BLaER1 treated with 17β-estradiol and CSF1 and Interleukin-3, amounts not matched to agents 10 nM and 100 nM (cell line): ENCODE results near the gene ACTR1A.
A peak's percentile ranks its signal among the peaks of the same experiment; 100 is the strongest.
"Not testable (repeated sequence)": the region's sequence is repeated elsewhere in the genome, so short reads cannot be mapped to it uniquely, and the experiment has no call there.

ENCODE experiments used
- H3K27ac ChIP-seq, 11 experiments: shearing (Covaris generic); formaldehyde crosslinking; 2 replicates each; pipeline ENCODE4 v1.8.1; 2022
- H3K27me3 ChIP-seq, 11 experiments: shearing (Covaris generic); formaldehyde crosslinking; 2 replicates each; pipeline ENCODE4 v1.8.1; 2022
- H3K36me3 ChIP-seq, 11 experiments: shearing (Covaris generic); formaldehyde crosslinking; 2 replicates each; pipeline ENCODE4 v1.8.1; 2022
- H3K4me1 ChIP-seq, 10 experiments: shearing (Covaris generic); formaldehyde crosslinking; 2 replicates each; pipeline ENCODE4 v1.8.1; 2022
- H3K4me2 ChIP-seq, 11 experiments: shearing (Covaris generic); formaldehyde crosslinking; 2 replicates each; pipeline ENCODE4 v1.8.1; 2022
- H3K4me3 ChIP-seq, 10 experiments: shearing (Covaris generic); formaldehyde crosslinking; 2 replicates each; pipeline ENCODE4 v1.8.1; 2022
- H3K9ac ChIP-seq, 11 experiments: shearing (Covaris generic); formaldehyde crosslinking; 2 replicates each; pipeline ENCODE4 v1.8.1; 2022
- H3K9me3 ChIP-seq, 11 experiments: shearing (Covaris generic); formaldehyde crosslinking; replicated peaks in 1 of 11; 2 replicates each; pipeline ENCODE4 v1.8.1; 2022
- H4K20me1 ChIP-seq, 11 experiments: shearing (Covaris generic); formaldehyde crosslinking; 2 replicates each; pipeline ENCODE4 v1.8.1; 2022
- Cebpa-rat ChIP-seq, 11 experiments: shearing (Covaris generic); IDR thresholded peaks; 2 replicates each; pipeline ENCODE4 v1.8.1; 2022

ACTR1A gene

DNA sequence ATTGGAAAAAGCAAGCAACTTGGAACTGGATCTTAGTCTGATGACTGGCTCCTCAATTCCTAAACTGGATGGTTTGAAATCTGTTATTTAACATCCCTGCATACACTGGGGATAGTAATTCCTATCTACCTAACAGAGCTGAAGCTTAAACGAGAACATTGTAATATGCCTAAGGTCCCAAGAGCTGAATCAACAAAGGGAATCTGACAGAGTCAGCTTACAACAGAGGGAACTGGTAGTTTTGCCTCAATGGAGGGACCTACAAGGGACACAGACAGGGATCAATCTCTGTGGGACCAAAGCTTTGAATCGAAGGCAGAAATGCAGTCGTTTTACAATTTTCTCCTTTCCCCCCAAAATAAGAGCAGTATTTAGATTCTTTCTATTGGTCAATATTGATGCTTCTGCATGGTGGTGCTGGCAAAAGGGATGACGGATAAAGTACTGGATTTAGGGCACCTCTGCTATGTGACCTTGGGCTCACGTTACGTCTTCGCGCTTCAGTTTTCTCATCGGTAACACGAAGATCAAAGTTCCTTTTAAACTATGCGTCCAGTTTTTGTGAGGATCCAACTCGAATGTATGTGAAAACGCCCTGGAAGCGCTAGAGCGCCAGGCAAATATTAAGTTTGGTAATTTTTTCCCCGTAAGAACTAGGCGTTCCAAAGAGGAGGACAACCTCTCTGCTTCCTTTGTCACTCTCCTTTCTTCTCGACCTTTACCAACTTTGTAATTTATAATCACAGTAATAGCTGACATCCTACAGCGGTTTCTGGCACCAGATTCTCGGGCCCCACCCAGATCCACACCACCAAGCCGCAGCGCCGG, 1.1 kb downstream of the ACTR1A start:
- peak overlapping the region in 10 of 11 experiments; percentile 50 to 90 (median 69); a peak in 20 of 22 replicates for H3K27ac ChIP-seq
- peak overlapping the region; percentile 84 to 97 (median 91) for H3K4me2 ChIP-seq

DNA sequence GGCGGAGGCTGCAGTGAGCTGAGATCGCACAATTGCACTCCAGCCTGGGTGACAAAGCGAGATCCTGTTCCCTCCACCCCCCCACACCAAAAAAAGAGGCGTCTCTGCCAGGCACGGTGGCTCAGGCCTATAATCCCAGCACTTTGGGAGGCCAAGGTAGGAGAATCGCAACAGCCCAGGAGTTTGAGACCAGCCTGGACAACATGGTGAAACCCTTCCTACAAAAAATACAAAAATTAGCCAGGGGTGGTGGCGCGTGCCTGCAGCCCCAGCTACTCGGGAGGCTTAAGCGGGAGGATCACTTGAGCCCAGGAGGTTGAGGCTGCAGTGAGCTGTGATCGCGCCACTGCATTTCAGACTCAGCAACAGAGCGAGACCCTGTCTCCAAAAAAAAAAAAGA, 1.8 kb downstream of the ACTR1A start:
- Histone ChIP-seq H4K20me1 (peaks cover 64 to 76% (median 71%) of the 10 kb centered on the region in 11 experiments), H3K4me3 (peak overlapping the region in 7 of 10 experiments; percentile 79 to 90 (median 84); a peak in 13 of 20 replicates), H3K4me2 (peak overlapping the region; percentile 84 to 97 (median 91)), H3K4me1 (peaks cover 24 to 50% (median 36%) of the 10 kb centered on the region in 10 experiments), H3K9ac (peak overlapping the region; percentile 76 to 93 (median 88); a peak in 19 of 22 replicates), H3K36me3 (peaks cover 12 to 37% (median 23%) of the 10 kb centered on the region in 11 experiments; a peak in 17 of 22 replicates), H3K27ac (peak overlapping the region in 3 of 11 experiments; percentile 50 to 90 (median 59); a peak in 1 of 22 replicates)
- H3K27me3 ChIP-seq, H3K9me3 ChIP-seq: not testable (repeated sequence)

More for the DNA sequence above, 1.1 kb downstream of the ACTR1A start:
- peaks cover 6 to 37% (median 18%) of the 10 kb centered on the region in 11 experiments; a peak in 14 of 22 replicates for H3K36me3 ChIP-seq
- H4K20me1 ChIP-seq: peaks cover 60 to 76% (median 71%) of the 10 kb centered on the region in 11 experiments
- peak overlapping the region; percentile 76 to 93 (median 88) for H3K9ac ChIP-seq
- no peak for TF ChIP-seq Cebpa-rat (IDR thresholded peaks at IDR 0.05)
- H3K9me3 ChIP-seq: no peaks in the 10 kb centered on the region
- no peaks in the 10 kb centered on the region for H3K27me3 ChIP-seq
- H3K4me3 ChIP-seq: peak overlapping the region; percentile 79 to 93 (median 84)
- H3K4me1 ChIP-seq: peaks cover 32 to 57% (median 44%) of the 10 kb centered on the region in 10 experiments

DNA sequence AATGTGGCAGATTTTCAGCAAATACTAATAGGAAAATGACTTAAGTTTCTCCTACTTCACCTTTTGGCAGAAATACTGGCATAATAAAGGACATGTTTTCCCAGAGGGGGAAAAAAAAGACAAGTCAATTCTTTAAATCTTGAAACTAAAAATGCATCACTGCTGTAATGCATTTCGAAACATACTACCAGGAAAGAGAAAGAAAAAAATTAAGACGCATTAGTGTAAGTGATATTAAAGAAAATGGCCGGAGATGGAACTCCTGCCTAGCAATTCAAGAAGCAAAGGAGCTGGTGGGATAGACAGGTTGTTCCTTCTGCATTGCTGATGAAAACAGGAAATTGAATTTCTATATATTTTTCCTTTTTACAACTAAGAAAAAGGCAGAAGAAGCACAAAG, 3.2 kb downstream of the ACTR1A start:
- Histone ChIP-seq H3K9ac (peak overlapping the region in 2 of 11 experiments; percentile 23 to 52; a peak in 2 of 22 replicates), H3K36me3 (peaks cover 18 to 45% (median 33%) of the 10 kb centered on the region in 11 experiments), H3K4me3 (no peak overlapping the region), H3K27ac (0 out of 22 replicates have a peak overlapping the region, but pooled peaks of 1 of the 11 experiments have one; percentile 16), H3K4me2 (peak overlapping the region in 8 of 11 experiments; percentile 1 to 84 (median 24); a peak in 14 of 22 replicates), H3K27me3 (no peaks in the 10 kb centered on the region), H3K9me3 (no peaks in the 10 kb centered on the region), H4K20me1 (peaks cover 66 to 75% (median 74%) of the 10 kb centered on the region in 11 experiments), H3K4me1 (peaks cover 15 to 46% (median 28%) of the 10 kb centered on the region in 10 experiments)
- TF ChIP-seq Cebpa-rat (IDR thresholded peaks at IDR 0.05): no peak

- no peak for TF ChIP-seq Cebpa-rat (IDR thresholded peaks at IDR 0.05)
- Histone ChIP-seq H3K36me3 (peaks cover 34 to 64% (median 50%) of the 10 kb centered on the region in 11 experiments), H4K20me1 (peaks cover 84 to 93% (median 91%) of the 10 kb centered on the region in 11 experiments), H3K9me3 (no peaks in the 10 kb centered on the region), H3K4me2 (no peak overlapping the region), H3K27me3 (no peaks in the 10 kb centered on the region), H3K4me1 (peaks cover 10 to 60% (median 28%) of the 10 kb centered on the region in 10 experiments), H3K4me3 (no peak overlapping the region), H3K9ac (peak overlapping the region in 1 of 11 experiments; percentile 16; a peak in 1 of 22 replicates), H3K27ac (no peak overlapping the region)
Measured at GRCh38 chr10:102497545-102497944, 5.0 kb downstream of the ACTR1A start.

DNA sequence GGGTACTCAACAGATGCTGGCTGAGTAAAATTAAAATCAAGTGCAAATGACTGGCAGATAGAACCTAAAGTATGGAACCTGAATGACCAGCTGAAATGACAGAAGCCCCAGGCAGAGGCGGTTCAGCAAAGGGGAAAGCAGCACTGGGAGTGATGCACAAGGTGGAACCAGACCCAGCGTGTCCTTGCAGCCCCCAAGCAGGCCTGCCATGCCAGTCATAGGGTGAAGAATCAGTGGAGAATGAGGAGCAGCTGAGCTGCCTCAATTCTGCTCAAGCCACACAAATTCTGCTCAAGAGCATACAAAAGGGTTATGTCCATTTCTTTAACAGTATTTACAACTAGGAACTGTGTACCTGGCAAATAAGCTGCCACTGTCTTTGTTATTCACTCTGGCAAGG, 8.7 kb downstream of the ACTR1A start:
- H3K4me3 ChIP-seq: no peak overlapping the region
- peak overlapping the region in 2 of 11 experiments; percentile 3 to 15; a peak in 1 of 22 replicates for H3K4me2 ChIP-seq
- H3K27ac ChIP-seq: no peak overlapping the region
- peaks cover 56 to 92% (median 79%) of the 10 kb centered on the region in 11 experiments for H3K36me3 ChIP-seq
- no peak for TF ChIP-seq Cebpa-rat (IDR thresholded peaks at IDR 0.05)
- no peaks in the 10 kb centered on the region for H3K9me3 ChIP-seq
- no peaks in the 10 kb centered on the region for H3K27me3 ChIP-seq
- H3K4me1 ChIP-seq: peaks cover 0 to 38% (median 15%) of the 10 kb centered on the region in 10 experiments; a peak in 13 of 20 replicates
- no peak overlapping the region for H3K9ac ChIP-seq
- H4K20me1 ChIP-seq: peaks cover 85 to 100% (median 97%) of the 10 kb centered on the region in 11 experiments

GRCh38 chr10:102492983-102493382, 9.5 kb downstream of the ACTR1A start:
- no peaks in the 10 kb centered on the region for H3K9me3 ChIP-seq
- H3K36me3 ChIP-seq: peaks cover 63 to 95% (median 87%) of the 10 kb centered on the region in 11 experiments
- no peak overlapping the region for H3K9ac ChIP-seq
- peaks cover 0 to 30% (median 15%) of the 10 kb centered on the region in 10 experiments; a peak in 13 of 20 replicates for H3K4me1 ChIP-seq
- H3K4me3 ChIP-seq: no peak overlapping the region
- H3K27ac ChIP-seq: no peak overlapping the region
- H4K20me1 ChIP-seq: peaks cover 83 to 100% (median 97%) of the 10 kb centered on the region in 11 experiments
- TF ChIP-seq Cebpa-rat (IDR thresholded peaks at IDR 0.05): no peak
- no peaks in the 10 kb centered on the region for H3K27me3 ChIP-seq
- peak overlapping the region in 3 of 11 experiments; percentile 3 to 21 (median 15); a peak in 2 of 22 replicates for H3K4me2 ChIP-seq

DNA sequence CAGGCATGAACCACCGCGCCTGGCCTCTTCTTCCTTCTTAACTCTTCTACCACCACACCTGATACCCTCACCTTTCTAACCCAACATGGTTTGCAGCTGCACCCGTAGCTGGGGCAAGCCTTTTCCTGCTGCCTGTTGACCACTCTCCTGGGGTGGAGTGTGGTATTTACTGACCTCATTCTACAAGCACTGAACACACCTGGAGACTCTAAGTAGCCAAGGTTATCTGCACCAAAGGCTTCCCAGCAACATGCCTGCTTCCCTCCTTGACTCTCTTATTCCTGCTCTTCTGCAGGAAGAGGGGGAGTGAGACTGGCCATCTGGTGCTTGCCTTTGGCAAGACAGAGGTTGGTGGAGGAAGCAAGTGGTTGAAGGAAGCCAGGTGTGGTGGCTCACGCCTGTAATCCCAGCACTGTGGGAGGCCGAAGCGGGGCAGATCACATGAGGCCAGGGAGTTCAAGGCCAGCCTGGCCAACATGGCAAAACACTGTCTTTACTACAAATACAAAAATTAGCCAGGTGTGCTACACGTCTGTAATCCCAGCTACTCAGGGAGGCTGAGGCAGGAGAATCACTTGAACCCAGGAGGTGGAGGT, 10.1 kb downstream of the ACTR1A start:
- H3K9me3 ChIP-seq: no peaks in the 10 kb centered on the region
- H3K9ac ChIP-seq: peak overlapping the region in 1 of 11 experiments; percentile 29; a peak in 1 of 22 replicates
- H3K36me3 ChIP-seq: peaks cover 69 to 96% (median 88%) of the 10 kb centered on the region in 11 experiments
- TF ChIP-seq Cebpa-rat (IDR thresholded peaks at IDR 0.05): no peak
- H3K4me3 ChIP-seq: no peak overlapping the region
- no peak overlapping the region for H3K27ac ChIP-seq
- H3K4me1 ChIP-seq: peaks cover 0 to 26% (median 15%) of the 10 kb centered on the region in 10 experiments; a peak in 13 of 20 replicates
- peak overlapping the region in 4 of 11 experiments; percentile 1 to 13 (median 10); a peak in 1 of 22 replicates for H3K4me2 ChIP-seq
- no peaks in the 10 kb centered on the region for H3K27me3 ChIP-seq
- H4K20me1 ChIP-seq: peaks cover 77 to 99% (median 93%) of the 10 kb centered on the region in 11 experiments

- no peak overlapping the region for H3K4me3 ChIP-seq
- no peaks in the 10 kb centered on the region for H3K27me3 ChIP-seq
- H3K36me3 ChIP-seq: peaks cover 75 to 96% (median 90%) of the 10 kb centered on the region in 11 experiments
- TF ChIP-seq Cebpa-rat (IDR thresholded peaks at IDR 0.05): no peak
- no peak overlapping the region for H3K27ac ChIP-seq
- H4K20me1 ChIP-seq: peaks cover 64 to 99% (median 80%) of the 10 kb centered on the region in 11 experiments
- H3K9ac ChIP-seq: peak overlapping the region in 1 of 11 experiments; percentile 1; a peak in 1 of 22 replicates
- no peak overlapping the region for H3K4me2 ChIP-seq
- H3K9me3 ChIP-seq: no peaks in the 10 kb centered on the region
- H3K4me1 ChIP-seq: peaks cover 0 to 26% (median 15%) of the 10 kb centered on the region in 10 experiments; a peak in 13 of 20 replicates
Measured at GRCh38 chr10:102491136-102491535, 11.4 kb downstream of the ACTR1A start.
